HFF-Myc (cell line): ENCODE measurements around the gene MIPOL1.

Experiments used
- DNase-seq: peaks from one replicate; pipeline ENCODE4 v3.0.0-alpha.2; 2011; ENCODE audit warnings: low read depth; ENCODE audit errors: extremely low read depth
- H3K4me3 ChIP-seq: replicated peaks from 2 replicates; pipeline ENCODE4 v1.5.1; 2011; ENCODE audit warnings: low read depth, mild to moderate bottlenecking, control low read depth, low read length
- TF ChIP-seq, protein P1 (sequence below): IDR thresholded peaks from 2 replicates; pipeline ENCODE4 v1.5.1; 2012; ENCODE audit warnings: mild to moderate bottlenecking, low read depth, low read length, control low read depth; ENCODE audit errors: missing control alignments

Gene MIPOL1

DNA sequence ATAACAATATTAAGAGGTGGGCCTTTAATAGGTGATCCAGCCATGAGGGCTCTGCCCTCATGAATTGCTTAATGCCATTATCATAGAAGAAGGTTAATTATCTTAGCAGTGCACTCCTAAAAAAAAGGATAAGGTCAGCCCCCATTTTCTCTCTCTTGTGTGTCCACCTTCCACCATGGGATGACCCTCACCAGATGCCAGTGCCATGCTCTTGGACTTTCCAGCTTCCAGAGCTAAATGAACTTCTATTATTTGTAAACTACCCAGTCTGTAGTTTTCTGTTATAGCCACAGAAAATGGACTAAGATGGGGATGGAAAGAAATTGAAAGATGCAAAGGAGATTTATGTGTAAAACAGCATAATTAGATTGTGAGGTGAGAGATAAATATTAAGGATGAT is 271.9 kb downstream of the MIPOL1 start:
- TF ChIP-seq, protein P1, sequence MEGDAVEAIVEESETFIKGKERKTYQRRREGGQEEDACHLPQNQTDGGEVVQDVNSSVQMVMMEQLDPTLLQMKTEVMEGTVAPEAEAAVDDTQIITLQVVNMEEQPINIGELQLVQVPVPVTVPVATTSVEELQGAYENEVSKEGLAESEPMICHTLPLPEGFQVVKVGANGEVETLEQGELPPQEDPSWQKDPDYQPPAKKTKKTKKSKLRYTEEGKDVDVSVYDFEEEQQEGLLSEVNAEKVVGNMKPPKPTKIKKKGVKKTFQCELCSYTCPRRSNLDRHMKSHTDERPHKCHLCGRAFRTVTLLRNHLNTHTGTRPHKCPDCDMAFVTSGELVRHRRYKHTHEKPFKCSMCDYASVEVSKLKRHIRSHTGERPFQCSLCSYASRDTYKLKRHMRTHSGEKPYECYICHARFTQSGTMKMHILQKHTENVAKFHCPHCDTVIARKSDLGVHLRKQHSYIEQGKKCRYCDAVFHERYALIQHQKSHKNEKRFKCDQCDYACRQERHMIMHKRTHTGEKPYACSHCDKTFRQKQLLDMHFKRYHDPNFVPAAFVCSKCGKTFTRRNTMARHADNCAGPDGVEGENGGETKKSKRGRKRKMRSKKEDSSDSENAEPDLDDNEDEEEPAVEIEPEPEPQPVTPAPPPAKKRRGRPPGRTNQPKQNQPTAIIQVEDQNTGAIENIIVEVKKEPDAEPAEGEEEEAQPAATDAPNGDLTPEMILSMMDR: no peak
- no peak overlapping the region for H3K4me3 ChIP-seq
- no peak for DNase-seq

DNA sequence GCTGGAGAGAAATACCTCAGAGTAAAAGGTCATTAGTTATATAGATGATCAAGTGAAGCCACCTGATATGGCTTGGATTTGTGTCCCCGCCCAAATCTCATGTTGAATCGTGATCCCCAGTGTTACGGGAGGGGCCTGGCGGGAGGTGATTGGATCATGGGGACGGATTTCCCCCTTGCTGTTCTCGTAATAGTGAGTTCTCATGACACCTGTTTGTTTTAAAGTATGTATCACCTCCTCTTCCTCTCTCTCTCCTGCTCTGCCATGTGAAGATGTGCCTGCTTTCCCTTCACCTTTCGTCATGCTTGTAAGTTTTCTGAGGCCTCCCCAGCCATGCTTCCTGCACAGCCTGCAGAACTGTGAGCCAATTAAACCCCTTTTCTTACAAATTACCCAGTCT is 272.5 kb downstream of the MIPOL1 start:
- TF ChIP-seq, protein P1: no peak
- DNase-seq: no peak
- no peak overlapping the region for H3K4me3 ChIP-seq

DNA sequence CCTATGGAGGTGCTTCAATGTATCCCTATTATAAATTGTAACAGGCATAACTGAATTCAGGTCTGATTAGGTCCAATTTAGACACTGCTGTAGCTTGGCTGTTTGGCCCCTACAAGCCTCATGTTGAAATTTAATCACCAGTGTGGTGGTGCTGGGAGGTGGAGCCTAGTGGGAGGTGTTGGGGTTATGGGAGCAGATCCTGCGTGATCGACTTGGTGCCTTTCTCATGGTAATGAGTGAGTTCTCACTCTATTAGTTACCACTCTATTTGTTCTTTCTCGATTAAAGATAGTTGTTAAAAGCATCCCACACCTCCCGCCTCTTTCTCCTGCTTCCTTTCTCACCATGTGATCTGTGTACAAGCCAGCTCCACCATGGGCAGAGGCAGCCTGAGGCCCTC is 275.2 kb downstream of the MIPOL1 start:
- no peak for DNase-seq
- H3K4me3 ChIP-seq: no peak overlapping the region
- TF ChIP-seq, protein P1: no peak

DNA sequence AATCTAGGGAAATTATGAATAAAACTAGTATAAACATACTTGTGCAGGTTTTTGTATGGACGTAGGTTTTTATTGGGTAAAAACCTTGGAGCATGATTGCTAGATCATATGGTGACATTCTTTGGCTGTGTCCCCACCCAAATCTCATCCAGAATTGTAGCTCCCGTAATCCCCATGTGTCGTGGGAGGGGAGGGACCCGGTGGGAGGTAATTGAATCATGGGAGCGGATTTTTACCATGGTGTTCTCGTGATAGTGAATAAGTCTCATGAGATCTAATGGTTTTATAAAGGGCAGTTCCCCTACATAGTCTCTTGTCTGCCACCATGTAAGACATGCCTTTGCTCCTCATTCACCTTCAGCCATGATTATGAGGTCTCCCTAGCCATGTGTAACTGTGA is 276.5 kb downstream of the MIPOL1 start:
- TF ChIP-seq, protein P1: no peak

DNA sequence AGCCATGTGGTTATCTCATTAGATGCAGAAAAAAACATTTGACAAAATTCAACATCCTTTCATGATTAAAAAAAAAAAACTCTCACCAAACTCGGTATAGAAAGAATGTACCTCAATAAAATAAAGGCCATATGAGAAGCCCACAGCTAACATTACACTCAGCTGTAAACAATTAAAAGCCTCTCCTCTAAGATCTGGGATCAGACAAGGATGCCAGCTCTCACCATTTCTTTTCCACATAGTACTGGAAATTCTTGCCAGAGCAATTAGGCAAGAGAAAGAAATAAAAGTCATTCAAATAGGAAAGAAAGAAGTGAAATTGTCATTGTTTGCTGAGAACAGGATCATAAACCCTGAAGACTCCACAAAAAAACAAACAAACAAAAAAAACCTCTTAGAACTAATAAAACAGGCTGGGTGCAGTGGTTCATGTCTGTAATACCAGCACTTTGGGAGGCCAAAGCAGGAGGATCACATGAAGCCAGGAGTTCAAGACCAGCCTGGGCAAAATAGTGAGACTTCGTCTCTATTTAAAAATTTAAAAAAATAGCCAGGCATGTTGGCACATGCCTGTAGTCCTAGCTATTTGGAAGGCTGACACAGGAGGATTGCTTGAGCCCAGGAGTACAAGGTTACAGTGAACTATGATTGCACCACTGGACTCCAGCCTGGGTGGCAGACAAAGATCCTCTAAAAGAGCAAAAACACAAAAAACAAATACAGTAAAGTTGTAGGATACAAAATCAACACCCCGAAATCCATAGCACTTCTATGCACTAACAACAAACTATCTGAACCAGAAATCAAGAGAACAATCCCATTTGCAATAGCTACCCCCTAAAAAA is 282.9 kb downstream of the MIPOL1 start:
- TF ChIP-seq, protein P1: no peak
- peak; percentile 33 for DNase-seq
- H3K4me3 ChIP-seq: no peak overlapping the region

More for the DNA sequence above, 276.5 kb downstream of the MIPOL1 start:
- H3K4me3 ChIP-seq: no peak overlapping the region
- no peak for DNase-seq

DNA sequence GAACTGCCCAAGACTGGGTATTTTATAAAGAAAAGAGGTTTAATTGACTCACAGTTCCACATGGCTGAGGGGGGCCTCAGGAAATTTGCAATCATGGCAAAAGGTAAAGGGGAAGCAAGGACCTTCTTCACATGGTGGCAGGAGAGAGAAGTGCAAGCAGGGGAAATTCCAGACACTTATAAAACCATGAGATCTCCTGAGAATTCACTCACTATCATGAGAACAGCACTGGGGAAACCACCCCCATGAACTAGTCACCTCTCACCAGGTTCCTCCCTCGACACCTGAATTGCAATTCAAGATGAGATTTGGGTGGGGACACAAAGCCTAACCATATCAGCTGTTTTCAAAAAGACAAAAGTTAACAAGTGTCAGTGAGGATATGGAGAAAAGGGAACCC is 284.7 kb downstream of the MIPOL1 start:
- TF ChIP-seq, protein P1: no peak
- no peak overlapping the region for H3K4me3 ChIP-seq
- no peak for DNase-seq
